DOHH2 (cell line): Measurements from ENCODE around the gene SMARCD3.

Experiments
- H3F3A ChIP-seq: fragments of 200-600 bp; sonication (generic), shearing (Covaris generic); 2 replicates; pipeline ENCODE4 v1.6.0; 2016; ENCODE audit warnings: antibody characterized with exemption, mild to moderate bottlenecking; ENCODE audit not compliant: control insufficient read depth, insufficient read depth
- H3K27ac ChIP-seq: fragments of 200-600 bp; sonication (generic); 2 replicates; pipeline ENCODE4 v1.5.1; 2014; ENCODE audit warnings: low read depth, mild to moderate bottlenecking, low read length, moderate library complexity
- H3K27me3 ChIP-seq: fragments of 200-600 bp; sonication (generic); 2 replicates; pipeline ENCODE4 v1.6.1; 2014; ENCODE audit warnings: mild to moderate bottlenecking, low read length, mixed read lengths; ENCODE audit not compliant: control insufficient read depth
- H3K36me3 ChIP-seq: fragments of 200-600 bp; sonication (generic); 2 replicates; pipeline ENCODE4 v1.6.1; 2014; ENCODE audit warnings: mild to moderate bottlenecking, low read length, moderate library complexity, mixed read lengths; ENCODE audit not compliant: control insufficient read depth
- H3K4me1 ChIP-seq: fragments of 200-600 bp; sonication (generic); 2 replicates; pipeline ENCODE4 v1.6.1; 2014; ENCODE audit warnings: mild to moderate bottlenecking, low read length, mixed read lengths; ENCODE audit not compliant: control insufficient read depth
- H3K4me2 ChIP-seq: fragments of 200-600 bp; sonication (generic); 2 replicates; pipeline ENCODE4 v1.6.0; 2014; ENCODE audit warnings: mild to moderate bottlenecking, low read length, moderate library complexity
- H3K4me3 ChIP-seq: fragments of 200-600 bp; sonication (generic); 2 replicates; pipeline ENCODE4 v1.5.1; 2014; ENCODE audit warnings: mild to moderate bottlenecking, low read length, mixed read lengths
- H3K79me2 ChIP-seq: fragments of 200-600 bp; sonication (generic); 2 replicates; pipeline ENCODE4 v1.6.1; 2014; ENCODE audit warnings: mild to moderate bottlenecking, low read length, mixed read lengths; ENCODE audit not compliant: control insufficient read depth
- H3K9me2 ChIP-seq: fragments of 200-600 bp; sonication (generic); replicated peaks from 2 replicates; pipeline ENCODE4 v1.6.1; 2014; ENCODE audit warnings: mild to moderate bottlenecking, low read length, mixed read lengths; ENCODE audit not compliant: control insufficient read depth
- H3K9me3 ChIP-seq: fragments of 200-600 bp; sonication (generic); 2 replicates; pipeline ENCODE4 v1.6.1; 2014; ENCODE audit warnings: antibody characterized with exemption, low read length, mixed read lengths; ENCODE audit not compliant: control insufficient read depth, insufficient read depth
- H4K20me1 ChIP-seq: fragments of 200-600 bp; sonication (generic); 2 replicates; pipeline ENCODE4 v1.6.0; 2014; ENCODE audit warnings: low read depth, mild to moderate bottlenecking, antibody characterized with exemption, low read length, moderate library complexity; ENCODE audit not compliant: control insufficient read depth, insufficient read depth
- CTCF ChIP-seq: fragments of 200-600 bp; sonication (generic); IDR thresholded peaks from one replicate; pipeline ENCODE4 v1.5.1; 2014; ENCODE audit warnings: antibody characterized with exemption, mild to moderate bottlenecking, low read depth, low read length; ENCODE audit not compliant: poor library complexity, severe bottlenecking
- EZH2phosphoT487 ChIP-seq: fragments of 200-600 bp; sonication (generic); IDR thresholded peaks from 2 replicates; pipeline ENCODE4 v1.6.1; 2017; ENCODE audit warnings: borderline replicate concordance, mild to moderate bottlenecking, antibody characterized with exemption, low read length, moderate library complexity, mixed read lengths

Gene SMARCD3

GRCh38 chr7:151291206-151291605 lies 42.7 kb upstream of the SMARCD3 start:
- no peak overlapping the region for H3K4me2 ChIP-seq
- H3K9me3 ChIP-seq: no peaks in the 10 kb centered on the region
- no peak overlapping the region for H3K27ac ChIP-seq
- H3K27me3 ChIP-seq: peaks cover 32% of the 10 kb centered on the region
- H3K79me2 ChIP-seq: no peaks in the 10 kb centered on the region
- TF ChIP-seq CTCF: no peak
- no peak for TF ChIP-seq EZH2phosphoT487
- no peaks in the 10 kb centered on the region for H4K20me1 ChIP-seq
- no peak overlapping the region for H3K4me3 ChIP-seq
- no peaks in the 10 kb centered on the region for H3F3A ChIP-seq
- H3K4me1 ChIP-seq: no peaks in the 10 kb centered on the region
- no peaks in the 10 kb centered on the region for H3K9me2 ChIP-seq
- H3K36me3 ChIP-seq: no peaks in the 10 kb centered on the region

GRCh38 chr7:151290355-151290760 lies 41.9 kb upstream of the SMARCD3 start:
- Histone ChIP-seq H3K4me1 (peaks cover under 1% of the 10 kb centered on the region; the same call in 1 of the 2 replicates), H3F3A (no peaks in the 10 kb centered on the region), H3K4me3 (no peak overlapping the region), H3K27ac (no peak overlapping the region), H3K27me3 (peaks cover 37% of the 10 kb centered on the region), H3K9me2 (no peaks in the 10 kb centered on the region), H4K20me1 (no peaks in the 10 kb centered on the region), H3K79me2 (no peaks in the 10 kb centered on the region), H3K4me2 (no peak overlapping the region), H3K9me3 (no peaks in the 10 kb centered on the region), H3K36me3 (no peaks in the 10 kb centered on the region)
- TF ChIP-seq EZH2phosphoT487 (no peak), CTCF (no peak)

- H3F3A ChIP-seq: no peaks in the 10 kb centered on the region
- H4K20me1 ChIP-seq: no peaks in the 10 kb centered on the region
- H3K79me2 ChIP-seq: no peaks in the 10 kb centered on the region
- H3K4me1 ChIP-seq: peaks cover 3% of the 10 kb centered on the region; the same call in 1 of the 2 replicates
- no peaks in the 10 kb centered on the region for H3K36me3 ChIP-seq
- no peaks in the 10 kb centered on the region for H3K9me3 ChIP-seq
- no peak overlapping the region for H3K4me3 ChIP-seq
- no peaks in the 10 kb centered on the region for H3K9me2 ChIP-seq
- H3K27ac ChIP-seq: no peak overlapping the region
- H3K4me2 ChIP-seq: no peak overlapping the region
- peaks cover 39% of the 10 kb centered on the region for H3K27me3 ChIP-seq
- no peak for TF ChIP-seq CTCF
- TF ChIP-seq EZH2phosphoT487: no peak
These were observed 41.4 kb upstream of the SMARCD3 start for GRCh38 chr7:151289891-151290290.
